GM12878 (cell line): ENCODE results near the gene DPF3. TPM values are rescaled to one million over a fixed set of nuclear protein-coding genes. Genes with fewer than 3 reads are reported as not detected.
A peak's percentile ranks its signal among the peaks of the same experiment; 100 is the strongest.

Experiments
- CREB1 ChIP-seq: IDR thresholded peaks from 2 replicates; pipeline ENCODE4 v1.6.1; 2012; ENCODE audit warnings: low read depth, mild to moderate bottlenecking, inconsistent platforms
- IKZF1 ChIP-seq: fragments of 450-650 bp; conservative IDR thresholded peaks from 2 replicates; pipeline ENCODE4 v1.6.1; 2017; ENCODE audit warnings: antibody characterized with exemption, mild to moderate bottlenecking
- MTA2 ChIP-seq: fragments of 450-650 bp; IDR thresholded peaks from 2 replicates; pipeline ENCODE4 v1.6.1; 2016; ENCODE audit warnings: low read depth, mild to moderate bottlenecking, moderate library complexity
- RAD21 ChIP-seq: IDR thresholded peaks from 2 replicates; pipeline ENCODE4 v1.6.1; 2011; ENCODE audit warnings: mild to moderate bottlenecking, low read depth, low read length, moderate library complexity; ENCODE audit not compliant: insufficient read depth
- SMC3 ChIP-seq: IDR thresholded peaks from 2 replicates; pipeline ENCODE4 v1.6.1; 2011; ENCODE audit warnings: low read length, improper control_type of control experiment, borderline replicate concordance
- SP1 ChIP-seq: IDR thresholded peaks from one replicate; pipeline ENCODE4 v1.6.1; 2011; ENCODE audit warnings: low read depth, low read length
- SUZ12 ChIP-seq: fragments of 200-600 bp; sonication (generic); IDR thresholded peaks from one replicate; pipeline ENCODE4 v1.6.1; 2018; ENCODE audit warnings: antibody characterized with exemption, mild to moderate bottlenecking; ENCODE audit not compliant: unreplicated experiment
- polyA plus RNA-seq, 11 experiments: library from polyadenylated mRNA; depleted of rRNA in 4 of 11; unstranded in 6 of 11; stranded (reverse) in 5 of 11; fragments of >200 nt; fragmentation: Nextera tagmentation in 4 of 11; fragmentation: Illumina TruSeq in 1 of 11; extraction: Ambion mirVana in 4 of 11; extraction: Trizol in 1 of 11; gene quantifications; 1 replicate in 1 of 11; 2 replicates in 10 of 11; pipeline versions ENCODE4 v1.2.1 to v1.2.3, GENCODE V29; 2011 to 2016; ENCODE audit warnings: inconsistent platforms in 2 of 11, missing spikeins in 2 of 11, low read depth in 1 of 11
- total RNA-seq, 4 experiments: library from RNA; depleted of rRNA in 3 of 4; stranded (reverse); fragments of >200 nt in 3 of 4; fragmentation: Illumina TruSeq in 1 of 4; extraction: Trizol in 1 of 4; gene quantifications; 2 replicates each; pipeline versions ENCODE4 v1.2.1 to v1.2.3, GENCODE V29; 2013 to 2021
- TF ChIP-seq, protein P1 (sequence below): fragments of 450-650 bp; IDR thresholded peaks from 2 replicates; pipeline ENCODE4 v1.6.1; 2017; ENCODE audit warnings: mild to moderate bottlenecking, moderate library complexity
- TF ChIP-seq, protein P2 (sequence below): fragments of 450-650 bp; conservative IDR thresholded peaks from 2 replicates; pipeline ENCODE4 v1.6.1; 2017; ENCODE audit warnings: mild to moderate bottlenecking, moderate library complexity

DPF3 gene
- total and polyA plus RNA-seq, 10 of the 15 experiments (the other 5 are each of a cell fraction or from before 2014, with no cell fraction given) = 0.69 to 8.0 (median 2.2) TPM

DNA sequence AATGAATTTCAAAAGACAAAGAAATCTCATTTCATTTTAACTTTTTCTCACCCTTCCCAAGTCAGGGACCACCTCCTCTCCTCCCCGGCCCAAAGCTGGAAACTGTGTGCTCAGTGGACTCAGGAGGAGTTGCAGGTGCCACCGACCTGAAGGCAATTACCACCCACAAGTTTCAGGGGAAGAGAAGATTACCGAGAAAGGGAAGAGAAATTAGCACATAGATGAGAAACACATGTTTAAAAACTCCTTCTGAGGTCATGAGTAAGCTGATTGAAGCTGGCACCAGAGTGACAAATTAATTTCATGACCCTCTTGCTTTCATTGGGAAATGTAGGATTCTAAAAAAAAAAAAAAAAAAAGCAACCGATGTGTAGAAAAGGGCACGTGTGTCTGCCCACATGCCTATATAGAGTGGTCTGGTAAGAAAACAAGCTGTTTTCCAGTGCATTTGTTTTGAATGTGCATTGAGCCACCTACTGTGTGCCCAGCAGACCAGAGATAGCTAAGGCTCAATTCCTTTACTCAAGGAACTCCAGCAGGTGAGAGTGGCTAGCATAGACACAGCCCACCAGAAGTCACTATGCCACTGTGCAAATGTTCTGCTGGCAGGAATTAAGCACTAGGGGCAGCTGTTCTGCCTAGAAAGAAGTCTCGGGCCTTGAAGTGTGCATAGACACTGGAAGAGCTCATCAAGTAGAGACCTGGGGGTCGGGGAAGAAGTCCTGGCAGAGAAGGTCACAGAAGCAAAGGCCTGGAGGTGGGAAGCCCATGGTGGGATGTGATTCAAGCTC, 30.5 kb downstream of the DPF3 start (continued):
- TF ChIP-seq, protein P1, sequence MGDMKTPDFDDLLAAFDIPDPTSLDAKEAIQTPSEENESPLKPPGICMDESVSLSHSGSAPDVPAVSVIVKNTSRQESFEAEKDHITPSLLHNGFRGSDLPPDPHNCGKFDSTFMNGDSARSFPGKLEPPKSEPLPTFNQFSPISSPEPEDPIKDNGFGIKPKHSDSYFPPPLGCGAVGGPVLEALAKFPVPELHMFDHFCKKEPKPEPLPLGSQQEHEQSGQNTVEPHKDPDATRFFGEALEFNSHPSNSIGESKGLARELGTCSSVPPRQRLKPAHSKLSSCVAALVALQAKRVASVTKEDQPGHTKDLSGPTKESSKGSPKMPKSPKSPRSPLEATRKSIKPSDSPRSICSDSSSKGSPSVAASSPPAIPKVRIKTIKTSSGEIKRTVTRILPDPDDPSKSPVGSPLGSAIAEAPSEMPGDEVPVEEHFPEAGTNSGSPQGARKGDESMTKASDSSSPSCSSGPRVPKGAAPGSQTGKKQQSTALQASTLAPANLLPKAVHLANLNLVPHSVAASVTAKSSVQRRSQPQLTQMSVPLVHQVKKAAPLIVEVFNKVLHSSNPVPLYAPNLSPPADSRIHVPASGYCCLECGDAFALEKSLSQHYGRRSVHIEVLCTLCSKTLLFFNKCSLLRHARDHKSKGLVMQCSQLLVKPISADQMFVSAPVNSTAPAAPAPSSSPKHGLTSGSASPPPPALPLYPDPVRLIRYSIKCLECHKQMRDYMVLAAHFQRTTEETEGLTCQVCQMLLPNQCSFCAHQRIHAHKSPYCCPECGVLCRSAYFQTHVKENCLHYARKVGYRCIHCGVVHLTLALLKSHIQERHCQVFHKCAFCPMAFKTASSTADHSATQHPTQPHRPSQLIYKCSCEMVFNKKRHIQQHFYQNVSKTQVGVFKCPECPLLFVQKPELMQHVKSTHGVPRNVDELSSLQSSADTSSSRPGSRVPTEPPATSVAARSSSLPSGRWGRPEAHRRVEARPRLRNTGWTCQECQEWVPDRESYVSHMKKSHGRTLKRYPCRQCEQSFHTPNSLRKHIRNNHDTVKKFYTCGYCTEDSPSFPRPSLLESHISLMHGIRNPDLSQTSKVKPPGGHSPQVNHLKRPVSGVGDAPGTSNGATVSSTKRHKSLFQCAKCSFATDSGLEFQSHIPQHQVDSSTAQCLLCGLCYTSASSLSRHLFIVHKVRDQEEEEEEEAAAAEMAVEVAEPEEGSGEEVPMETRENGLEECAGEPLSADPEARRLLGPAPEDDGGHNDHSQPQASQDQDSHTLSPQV = no peak
- no peak for TF ChIP-seq SUZ12
- no peak for TF ChIP-seq SMC3
- TF ChIP-seq IKZF1 = peak; percentile 63
- TF ChIP-seq RAD21 = peak; percentile 26; the same call in 1 of the 2 replicates
- TF ChIP-seq MTA2 = peak; percentile 74
- TF ChIP-seq, protein P2, sequence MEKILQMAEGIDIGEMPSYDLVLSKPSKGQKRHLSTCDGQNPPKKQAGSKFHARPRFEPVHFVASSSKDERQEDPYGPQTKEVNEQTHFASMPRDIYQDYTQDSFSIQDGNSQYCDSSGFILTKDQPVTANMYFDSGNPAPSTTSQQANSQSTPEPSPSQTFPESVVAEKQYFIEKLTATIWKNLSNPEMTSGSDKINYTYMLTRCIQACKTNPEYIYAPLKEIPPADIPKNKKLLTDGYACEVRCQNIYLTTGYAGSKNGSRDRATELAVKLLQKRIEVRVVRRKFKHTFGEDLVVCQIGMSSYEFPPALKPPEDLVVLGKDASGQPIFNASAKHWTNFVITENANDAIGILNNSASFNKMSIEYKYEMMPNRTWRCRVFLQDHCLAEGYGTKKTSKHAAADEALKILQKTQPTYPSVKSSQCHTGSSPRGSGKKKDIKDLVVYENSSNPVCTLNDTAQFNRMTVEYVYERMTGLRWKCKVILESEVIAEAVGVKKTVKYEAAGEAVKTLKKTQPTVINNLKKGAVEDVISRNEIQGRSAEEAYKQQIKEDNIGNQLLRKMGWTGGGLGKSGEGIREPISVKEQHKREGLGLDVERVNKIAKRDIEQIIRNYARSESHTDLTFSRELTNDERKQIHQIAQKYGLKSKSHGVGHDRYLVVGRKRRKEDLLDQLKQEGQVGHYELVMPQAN = no peak
- TF ChIP-seq CREB1 = no peak
- no peak for TF ChIP-seq SP1
